ENCODE data around the gene RALY.
A peak's percentile ranks its signal among the peaks of the same experiment; 100 is the strongest.

The RALY gene

GRCh38 chr20:34078540-34078939, 84.8 kb downstream of the RALY start:
- H3K9ac ChIP-seq: no peak overlapping the region
- H2AFZ ChIP-seq: no peak overlapping the region
- H3K4me2 ChIP-seq (ENCODE audit: low read length): no peak overlapping the region
- H3K79me2 ChIP-seq: peaks cover 32% of the 10 kb centered on the region
- H3K27me3 ChIP-seq (ENCODE audit: control insufficient read depth, insufficient read depth, low read length): no peaks in the 10 kb centered on the region
- no peak overlapping the region for H3K4me3 ChIP-seq (ENCODE audit: low read depth, low read length)
- no peak overlapping the region for H3K27ac ChIP-seq
- no peaks in the 10 kb centered on the region for H3K36me3 ChIP-seq (ENCODE audit: control insufficient read depth, insufficient read depth, low read length)
- H3K4me1 ChIP-seq: no peaks in the 10 kb centered on the region
- no peak for TF ChIP-seq CTCF (IDR thresholded peaks at IDR 0.05)
- H3K9me3 ChIP-seq (ENCODE audit: control insufficient read depth, low read length): no peaks in the 10 kb centered on the region

- Histone ChIP-seq H3K79me2 (peaks cover 22% of the 10 kb centered on the region), H3K4me2 (ENCODE audit: low read length) (no peak overlapping the region), H3K27ac (no peak overlapping the region), H3K9ac (no peak overlapping the region), H2AFZ (no peak overlapping the region), H3K4me3 (ENCODE audit: low read depth, low read length) (no peak overlapping the region), H3K4me1 (peaks cover 6% of the 10 kb centered on the region), H3K9me3 (ENCODE audit: control insufficient read depth, low read length) (no peaks in the 10 kb centered on the region), H3K27me3 (ENCODE audit: control insufficient read depth, insufficient read depth, low read length) (no peaks in the 10 kb centered on the region), H3K36me3 (ENCODE audit: control insufficient read depth, insufficient read depth, low read length) (no peaks in the 10 kb centered on the region)
- no peak for TF ChIP-seq CTCF (IDR thresholded peaks at IDR 0.05)
These were observed 86.1 kb downstream of the RALY start for GRCh38 chr20:34079818-34080217.

- Histone ChIP-seq H2AFZ (no peak overlapping the region), H3K9me3 (ENCODE audit: control insufficient read depth, low read length) (no peaks in the 10 kb centered on the region), H3K4me2 (ENCODE audit: low read length) (no peak overlapping the region), H3K79me2 (peaks cover 15% of the 10 kb centered on the region), H3K4me1 (peaks cover 6% of the 10 kb centered on the region), H3K27ac (peak overlapping the region; percentile 7), H3K9ac (no peak overlapping the region), H3K27me3 (ENCODE audit: control insufficient read depth, insufficient read depth, low read length) (no peaks in the 10 kb centered on the region), H3K36me3 (ENCODE audit: control insufficient read depth, insufficient read depth, low read length) (no peaks in the 10 kb centered on the region), H3K4me3 (ENCODE audit: low read depth, low read length) (no peak overlapping the region)
- TF ChIP-seq CTCF (IDR thresholded peaks at IDR 0.05): no peak
These were observed 88.6 kb downstream of the RALY start for GRCh38 chr20:34082232-34082887.

GRCh38 chr20:34083137-34083536, 89.4 kb downstream of the RALY start:
- H3K27me3 ChIP-seq (ENCODE audit: control insufficient read depth, insufficient read depth, low read length): no peaks in the 10 kb centered on the region
- H3K4me3 ChIP-seq (ENCODE audit: low read depth, low read length): no peak overlapping the region
- peak overlapping the region; percentile 7 for H3K27ac ChIP-seq
- H3K36me3 ChIP-seq (ENCODE audit: control insufficient read depth, insufficient read depth, low read length): no peaks in the 10 kb centered on the region
- no peak overlapping the region for H3K4me2 ChIP-seq (ENCODE audit: low read length)
- H3K9ac ChIP-seq: no peak overlapping the region
- H2AFZ ChIP-seq: no peak overlapping the region
- H3K79me2 ChIP-seq: peaks cover 9% of the 10 kb centered on the region
- TF ChIP-seq CTCF (IDR thresholded peaks at IDR 0.05): no peak
- H3K4me1 ChIP-seq: peaks cover 6% of the 10 kb centered on the region
- H3K9me3 ChIP-seq (ENCODE audit: control insufficient read depth, low read length): no peaks in the 10 kb centered on the region

GRCh38 chr20:34083781-34084180, 90.1 kb downstream of the RALY start:
- H3K9ac ChIP-seq: no peak overlapping the region
- peaks cover 6% of the 10 kb centered on the region for H3K4me1 ChIP-seq
- TF ChIP-seq CTCF (IDR thresholded peaks at IDR 0.05): no peak
- no peaks in the 10 kb centered on the region for H3K27me3 ChIP-seq (ENCODE audit: control insufficient read depth, insufficient read depth, low read length)
- no peak overlapping the region for H2AFZ ChIP-seq
- H3K36me3 ChIP-seq (ENCODE audit: control insufficient read depth, insufficient read depth, low read length): no peaks in the 10 kb centered on the region
- no peak overlapping the region for H3K27ac ChIP-seq
- no peak overlapping the region for H3K4me3 ChIP-seq (ENCODE audit: low read depth, low read length)
- H3K79me2 ChIP-seq: peaks cover 7% of the 10 kb centered on the region
- no peaks in the 10 kb centered on the region for H3K9me3 ChIP-seq (ENCODE audit: control insufficient read depth, low read length)
- no peak overlapping the region for H3K4me2 ChIP-seq (ENCODE audit: low read length)

All from parathyroid adenoma (tissue), 2 donors.